GM20000 (cell line): ENCODE data around the gene MPHOSPH10.

ENCODE experiments used
- DNase-seq: peaks from one replicate; pipeline ENCODE4 v3.0.0; 2012; ENCODE audit warnings: low spot score
- TF ChIP-seq, protein P1 (sequence below): IDR thresholded peaks from 2 replicates; pipeline ENCODE4 v1.5.1; 2012; ENCODE audit warnings: mild to moderate bottlenecking, control low read depth; ENCODE audit errors: extremely low read depth, missing control alignments

Gene MPHOSPH10

GRCh38 chr2:71133603-71134002 is 3.2 kb downstream of the MPHOSPH10 start:
- TF ChIP-seq, protein P1, sequence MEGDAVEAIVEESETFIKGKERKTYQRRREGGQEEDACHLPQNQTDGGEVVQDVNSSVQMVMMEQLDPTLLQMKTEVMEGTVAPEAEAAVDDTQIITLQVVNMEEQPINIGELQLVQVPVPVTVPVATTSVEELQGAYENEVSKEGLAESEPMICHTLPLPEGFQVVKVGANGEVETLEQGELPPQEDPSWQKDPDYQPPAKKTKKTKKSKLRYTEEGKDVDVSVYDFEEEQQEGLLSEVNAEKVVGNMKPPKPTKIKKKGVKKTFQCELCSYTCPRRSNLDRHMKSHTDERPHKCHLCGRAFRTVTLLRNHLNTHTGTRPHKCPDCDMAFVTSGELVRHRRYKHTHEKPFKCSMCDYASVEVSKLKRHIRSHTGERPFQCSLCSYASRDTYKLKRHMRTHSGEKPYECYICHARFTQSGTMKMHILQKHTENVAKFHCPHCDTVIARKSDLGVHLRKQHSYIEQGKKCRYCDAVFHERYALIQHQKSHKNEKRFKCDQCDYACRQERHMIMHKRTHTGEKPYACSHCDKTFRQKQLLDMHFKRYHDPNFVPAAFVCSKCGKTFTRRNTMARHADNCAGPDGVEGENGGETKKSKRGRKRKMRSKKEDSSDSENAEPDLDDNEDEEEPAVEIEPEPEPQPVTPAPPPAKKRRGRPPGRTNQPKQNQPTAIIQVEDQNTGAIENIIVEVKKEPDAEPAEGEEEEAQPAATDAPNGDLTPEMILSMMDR: no peak

DNA sequence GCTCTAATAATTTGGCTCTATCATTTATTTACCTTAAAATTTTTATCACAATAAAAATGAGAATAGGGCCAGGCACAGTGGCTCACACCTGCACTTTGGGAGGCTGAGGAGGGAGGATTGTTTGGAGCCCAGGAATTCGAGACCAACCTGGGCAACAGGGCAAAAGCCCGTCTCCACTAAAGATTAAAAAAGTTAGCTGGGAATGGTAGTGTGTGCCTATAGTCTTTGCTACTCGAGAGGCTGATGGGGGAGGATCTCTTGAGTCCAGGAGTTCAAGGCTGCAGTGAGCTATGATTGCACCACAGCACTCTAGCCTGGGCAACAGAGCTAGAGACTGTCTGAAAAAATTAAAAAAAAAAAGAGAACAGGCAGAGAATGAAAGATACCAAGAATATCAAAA is 5.7 kb downstream of the MPHOSPH10 start:
- DNase-seq: no peak
- TF ChIP-seq, protein P1: no peak

More at GRCh38 chr2:71133603-71134002, 3.2 kb downstream of the MPHOSPH10 start:
- DNase-seq: no peak

- TF ChIP-seq, protein P1: no peak
- no peak for DNase-seq
Observed at GRCh38 chr2:71143782-71144181, 13.3 kb downstream of the MPHOSPH10 start.

GRCh38 chr2:71148506-71149063 is 18.2 kb downstream of the MPHOSPH10 start:
- DNase-seq: no peak
- TF ChIP-seq, protein P1: no peak

DNA sequence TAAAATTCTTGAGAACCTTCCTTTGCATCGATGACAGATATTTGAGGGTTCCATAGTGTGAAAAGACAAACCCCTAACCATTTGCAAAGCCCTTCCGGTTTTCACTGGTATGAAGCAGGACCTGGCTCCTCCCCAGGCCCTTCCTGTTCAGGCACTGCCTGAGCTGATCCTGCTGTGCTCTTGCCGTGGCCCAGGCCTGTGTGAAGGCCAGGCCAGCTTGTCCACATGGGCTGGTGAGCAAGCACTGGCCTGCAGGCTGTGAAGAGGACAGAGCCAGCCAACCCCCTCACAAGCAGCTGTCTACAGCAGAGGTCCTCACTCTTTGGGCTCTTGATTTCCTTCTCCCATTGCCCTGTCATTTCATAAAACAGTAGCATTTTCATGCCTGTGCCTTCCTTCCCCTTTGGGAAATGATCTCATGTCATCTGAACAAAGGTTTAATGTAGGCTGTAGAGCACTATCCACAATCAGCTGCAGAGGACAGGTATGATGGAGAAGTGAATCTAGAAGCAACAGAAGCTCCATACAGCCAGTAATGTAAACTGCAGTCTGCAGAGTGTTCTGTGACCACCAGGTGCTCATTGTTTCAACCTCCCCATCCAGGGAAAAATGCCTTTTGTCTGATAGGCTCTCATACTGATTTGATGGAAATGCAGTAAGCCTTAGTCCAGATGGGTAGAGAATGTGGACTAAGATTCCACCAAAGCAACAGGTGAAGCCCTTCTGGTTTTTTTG is 19.8 kb downstream of the MPHOSPH10 start:
- no peak for DNase-seq
- TF ChIP-seq, protein P1: no peak

- no peak for DNase-seq
- TF ChIP-seq, protein P1: no peak
Observed at GRCh38 chr2:71151620-71152019, 21.2 kb downstream of the MPHOSPH10 start.

DNA sequence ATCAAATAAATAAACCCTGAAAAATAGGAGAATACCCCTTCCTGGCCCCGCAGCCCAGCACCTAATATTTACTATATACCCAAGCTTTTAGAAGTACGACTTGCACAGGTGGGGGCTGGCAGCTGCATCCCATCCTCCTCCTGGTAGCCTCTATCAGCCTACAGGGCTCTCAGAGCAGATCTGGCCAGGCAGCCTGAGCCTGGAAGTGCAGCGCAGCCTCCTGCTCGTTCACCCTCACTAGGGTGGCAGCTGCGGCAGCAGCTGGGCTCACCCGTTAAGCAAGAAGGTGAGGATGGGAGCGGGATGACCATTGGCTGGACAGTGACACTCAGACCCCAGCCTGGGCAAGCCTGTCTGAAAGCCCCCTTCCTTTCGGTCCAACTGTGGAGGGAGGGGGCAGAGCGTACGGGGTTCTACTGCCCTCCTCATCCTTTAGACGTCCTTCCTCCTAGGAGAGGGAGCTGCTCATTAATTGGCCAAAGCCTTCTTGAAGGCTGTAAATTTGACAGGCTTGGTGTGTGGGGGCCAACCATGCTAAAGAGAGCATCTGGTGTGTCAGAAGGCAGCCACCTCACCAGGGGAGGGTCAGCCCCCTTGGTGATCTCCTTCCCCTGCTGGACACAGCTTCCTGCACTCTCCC is 23.3 kb downstream of the MPHOSPH10 start:
- no peak for DNase-seq

More for the DNA sequence above, 23.3 kb downstream of the MPHOSPH10 start:
- TF ChIP-seq, protein P1: no peak
